Colonic mucosa (tissue), 4 donors: ENCODE data around the gene GRAP. TPM values are rescaled to one million over a fixed set of nuclear protein-coding genes. Genes with fewer than 3 reads are reported as not detected.
A peak's percentile ranks its signal among the peaks of the same experiment; 100 is the strongest.

Experiments used
- DNase-seq: peaks from one replicate; pipeline ENCODE4 v3.0.0-alpha.2; 2020
- H3K27ac ChIP-seq: fragments of 200-600 bp; one replicate; pipeline ENCODE4 v1.8.0; 2021
- H3K27me3 ChIP-seq: fragments of 200-600 bp; one replicate; pipeline ENCODE4 v1.8.0; 2021
- H3K36me3 ChIP-seq: fragments of 200-600 bp; one replicate; pipeline ENCODE4 v1.8.0; 2021
- H3K4me1 ChIP-seq: fragments of 200-600 bp; one replicate; pipeline ENCODE4 v1.8.0; 2021; ENCODE audit warnings: mild to moderate bottlenecking
- H3K4me3 ChIP-seq: fragments of 200-600 bp; one replicate; pipeline ENCODE4 v1.8.0; 2021
- H3K9ac ChIP-seq, 2 donors: one replicate each; pipeline ENCODE4 v1.7.0; 2013; ENCODE audit warnings: control low read depth in 2 of 2, low read depth in 2 of 2, low read length in 2 of 2
- H3K9me3 ChIP-seq: fragments of 200-600 bp; one replicate; pipeline ENCODE4 v1.8.0; 2021
- intact Hi-C: fragments of 100-400 bp; cut with DNase I; formaldehyde crosslinking; loops from one replicate; pipeline ENCODE4 v1.14.1; 2022
- total RNA-seq, 2 donors: library from RNA; stranded (reverse); fragmentation: NEBNext Ultra II Directional in 1 of 2; extraction: Animal tissue kit (Norgen Biotek cat#: 25700) in 1 of 2; gene quantifications; one replicate each; pipeline ENCODE4 v1.2.1, GENCODE V29; 2021
- TF ChIP-seq, protein P1 (sequence below): fragments of 200-600 bp; IDR thresholded peaks from one replicate; pipeline ENCODE4 v1.8.0; 2022; ENCODE audit warnings: antibody characterized with exemption, mild to moderate bottlenecking
- donor health status: healthy.
- donor health status: DM: no; HTN: no; CAD: no.
- donor health status: DM: no; HTN: no; CAD: no.

GRAP gene
- total RNA-seq, 2 donors from 2014 or later, result 0.93 to 1.1 TPM

DNA sequence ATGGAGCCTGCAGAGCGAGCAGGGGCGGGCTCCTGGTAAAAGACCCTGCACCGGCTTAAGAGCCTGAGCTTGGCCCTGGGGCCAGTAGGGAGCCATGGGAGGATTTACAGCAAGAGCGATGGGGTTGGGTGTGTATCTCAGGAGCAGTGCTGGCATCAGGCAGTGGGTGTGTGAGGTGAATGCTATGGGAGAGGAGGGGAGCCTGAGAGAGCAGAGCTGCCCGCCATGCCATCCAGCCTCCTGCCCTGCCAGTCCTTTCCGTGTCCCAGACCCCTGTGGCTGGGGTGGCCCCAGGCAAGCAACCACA is 65.5 kb downstream of the GRAP start:
- Histone ChIP-seq H3K4me1 (peaks cover 12% of the 10 kb centered on the region), H3K9me3 (no peaks in the 10 kb centered on the region), H3K27ac (peak overlapping the region; percentile 89), H3K4me3 (no peak overlapping the region), H3K9ac (peak overlapping the region; percentile 32 to 89), H3K36me3 (no peaks in the 10 kb centered on the region), H3K27me3 (no peaks in the 10 kb centered on the region)
- no peak for DNase-seq
- TF ChIP-seq, protein P1, sequence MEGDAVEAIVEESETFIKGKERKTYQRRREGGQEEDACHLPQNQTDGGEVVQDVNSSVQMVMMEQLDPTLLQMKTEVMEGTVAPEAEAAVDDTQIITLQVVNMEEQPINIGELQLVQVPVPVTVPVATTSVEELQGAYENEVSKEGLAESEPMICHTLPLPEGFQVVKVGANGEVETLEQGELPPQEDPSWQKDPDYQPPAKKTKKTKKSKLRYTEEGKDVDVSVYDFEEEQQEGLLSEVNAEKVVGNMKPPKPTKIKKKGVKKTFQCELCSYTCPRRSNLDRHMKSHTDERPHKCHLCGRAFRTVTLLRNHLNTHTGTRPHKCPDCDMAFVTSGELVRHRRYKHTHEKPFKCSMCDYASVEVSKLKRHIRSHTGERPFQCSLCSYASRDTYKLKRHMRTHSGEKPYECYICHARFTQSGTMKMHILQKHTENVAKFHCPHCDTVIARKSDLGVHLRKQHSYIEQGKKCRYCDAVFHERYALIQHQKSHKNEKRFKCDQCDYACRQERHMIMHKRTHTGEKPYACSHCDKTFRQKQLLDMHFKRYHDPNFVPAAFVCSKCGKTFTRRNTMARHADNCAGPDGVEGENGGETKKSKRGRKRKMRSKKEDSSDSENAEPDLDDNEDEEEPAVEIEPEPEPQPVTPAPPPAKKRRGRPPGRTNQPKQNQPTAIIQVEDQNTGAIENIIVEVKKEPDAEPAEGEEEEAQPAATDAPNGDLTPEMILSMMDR, result no peak
- intact Hi-C loops, result no loop called here

DNA sequence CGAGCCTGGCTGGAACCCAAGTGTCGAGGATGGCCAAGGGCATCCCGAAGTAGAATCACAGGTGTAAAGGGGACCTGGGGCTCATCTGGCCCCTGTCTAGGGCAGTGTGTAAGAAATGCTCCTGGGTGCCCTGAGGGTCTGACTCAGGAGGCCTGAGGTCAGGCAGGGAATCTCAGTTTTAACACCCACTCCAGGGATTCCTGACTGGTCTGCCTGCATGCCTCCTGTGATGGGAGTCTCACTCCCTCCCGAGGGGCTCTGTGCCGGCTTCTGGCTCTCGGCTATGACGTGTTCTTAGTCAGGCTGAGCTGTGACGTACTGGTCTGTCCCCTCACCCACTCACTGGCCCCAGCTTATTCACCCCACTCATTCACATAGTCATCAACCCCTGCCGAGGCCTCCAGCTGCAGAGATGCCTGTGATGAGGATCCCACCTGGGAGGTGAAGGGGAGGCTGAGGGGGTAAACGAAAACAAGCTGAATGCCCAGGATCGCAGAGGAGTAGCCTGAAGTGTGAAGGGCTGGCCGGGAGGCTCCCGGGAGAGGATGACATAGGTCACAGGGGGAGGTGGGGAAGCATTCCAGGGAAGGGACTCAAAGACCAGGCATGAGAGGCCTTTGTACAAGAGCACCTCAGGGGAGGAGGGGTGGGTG is 65.9 kb downstream of the GRAP start:
- Histone ChIP-seq H3K27ac (peak overlapping the region; percentile 89), H3K4me3 (no peak overlapping the region), H3K27me3 (no peaks in the 10 kb centered on the region), H3K9ac (peak overlapping the region; percentile 32 to 89), H3K4me1 (peaks cover 12% of the 10 kb centered on the region), H3K9me3 (no peaks in the 10 kb centered on the region), H3K36me3 (no peaks in the 10 kb centered on the region)
- no peak for DNase-seq
- intact Hi-C loops, result no loop called here
- TF ChIP-seq, protein P1, result no peak

DNA sequence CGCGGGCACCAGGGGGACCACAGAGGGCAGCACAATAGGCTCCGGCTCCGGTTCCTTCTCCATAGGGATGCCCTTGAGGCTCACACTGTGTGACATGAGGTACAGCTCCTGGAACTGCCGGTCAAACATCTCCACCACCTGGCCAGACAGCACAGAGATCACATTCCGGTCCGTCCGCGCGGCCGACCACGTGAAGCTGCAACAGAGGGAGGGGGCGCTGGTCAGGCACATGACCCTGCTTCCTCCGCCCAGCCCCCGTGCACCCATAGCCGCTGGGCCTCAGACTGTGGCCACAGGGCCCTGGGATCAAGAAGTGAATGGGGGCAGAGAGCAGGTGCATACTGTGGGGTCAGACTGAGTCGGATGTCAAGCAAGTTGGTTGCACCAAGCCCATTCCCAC is 68.1 kb downstream of the GRAP start:
- H3K9ac ChIP-seq, result no peak overlapping the region
- TF ChIP-seq, protein P1, result no peak
- no peak for DNase-seq
- no peaks in the 10 kb centered on the region for H3K36me3 ChIP-seq
- no peak overlapping the region for H3K4me3 ChIP-seq
- H3K9me3 ChIP-seq, result no peaks in the 10 kb centered on the region
- H3K27ac ChIP-seq, result no peak overlapping the region
- no peaks in the 10 kb centered on the region for H3K27me3 ChIP-seq
- H3K4me1 ChIP-seq, result peaks cover 12% of the 10 kb centered on the region
- intact Hi-C loops, result no loop called here

DNA sequence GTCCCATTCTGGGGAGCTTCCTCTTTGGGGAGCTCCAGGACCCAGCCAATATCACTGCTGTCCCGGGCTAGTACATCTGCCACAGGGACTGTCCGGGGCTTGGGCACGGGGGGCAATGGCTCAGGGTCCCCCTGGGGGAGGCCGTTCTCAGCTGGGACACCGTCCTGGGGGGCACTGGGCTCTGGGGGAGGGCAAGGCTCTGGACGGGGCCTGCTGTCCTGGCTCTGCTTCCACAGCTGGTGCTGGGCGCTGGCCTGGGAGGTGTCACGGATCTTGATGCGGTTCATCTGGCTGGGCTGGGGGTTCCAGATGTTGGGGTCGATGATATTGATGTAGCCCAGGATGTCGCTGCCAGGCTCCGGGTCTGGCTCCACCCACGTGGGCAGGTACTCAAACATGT is 68.7 kb downstream of the GRAP start:
- peaks cover 12% of the 10 kb centered on the region for H3K4me1 ChIP-seq
- H3K36me3 ChIP-seq, result no peaks in the 10 kb centered on the region
- no peak overlapping the region for H3K27ac ChIP-seq

DNA sequence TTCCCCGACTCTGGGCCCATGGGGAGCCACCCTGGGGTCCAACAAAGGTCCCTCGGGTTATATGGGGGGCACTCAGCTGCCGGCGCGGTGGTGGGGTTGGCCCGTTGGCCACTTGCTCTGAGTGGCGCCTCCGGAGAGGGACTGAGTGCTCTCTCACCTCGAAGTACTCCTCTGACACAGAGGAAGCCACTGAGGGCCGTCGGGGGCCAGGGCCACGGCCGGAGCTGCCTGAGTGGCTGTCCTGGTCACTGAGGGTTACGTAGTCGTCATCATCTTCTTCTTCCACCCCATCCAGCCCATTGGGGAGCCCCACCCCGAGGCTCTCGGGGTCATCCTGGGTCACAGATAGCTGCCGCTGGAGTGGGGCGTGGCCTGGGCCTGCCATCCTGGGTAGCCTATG is 69.1 kb downstream of the GRAP start:
- no peak overlapping the region for H3K9ac ChIP-seq
- no peaks in the 10 kb centered on the region for H3K27me3 ChIP-seq
- TF ChIP-seq, protein P1, result no peak
- intact Hi-C loops, result no loop called here
- peaks cover 12% of the 10 kb centered on the region for H3K4me1 ChIP-seq
- H3K27ac ChIP-seq, result no peak overlapping the region
- DNase-seq, result no peak
- no peak overlapping the region for H3K4me3 ChIP-seq
- no peaks in the 10 kb centered on the region for H3K9me3 ChIP-seq
- no peaks in the 10 kb centered on the region for H3K36me3 ChIP-seq

More for the DNA sequence above, 68.7 kb downstream of the GRAP start:
- no peaks in the 10 kb centered on the region for H3K9me3 ChIP-seq
- H3K4me3 ChIP-seq, result no peak overlapping the region
- DNase-seq, result no peak
- no peaks in the 10 kb centered on the region for H3K27me3 ChIP-seq
- no peak overlapping the region for H3K9ac ChIP-seq
- intact Hi-C loops, result no loop called here
- TF ChIP-seq, protein P1, result no peak
